ENCODE data around the gene NEK4. TPM values are rescaled to one million over a fixed set of nuclear protein-coding genes. Genes with fewer than 3 reads are reported as not detected.

The NEK4 gene
- total and polyA plus RNA-seq, 2 of the 13 experiments (the other 11 are each of a cell fraction or from before 2014, with no cell fraction given) = 16.5 to 38.0 TPM

GRCh38 chr3:52705688-52706686 lies 64.8 kb downstream of the NEK4 start, which contains the start of the genes GLT8D1 and SPCS1 (continued):
- TF ChIP-seq ZNF790 (CRISPR knock-in tag; IDR thresholded peaks at IDR 0.05; ENCODE audit: borderline replicate concordance) = peak; percentile 50; the same call in 1 of the 2 replicates
- TF ChIP-seq ZNF33B (CRISPR knock-in tag; IDR thresholded peaks at IDR 0.05) = peak; percentile 55; the same call in 1 of the 2 replicates
- TF ChIP-seq CCDC6 (CRISPR knock-in tag; IDR thresholded peaks at IDR 0.05) = no peak; the same call in none of the 2 replicates
- peak; percentile 94 for TF ChIP-seq KMT2B (CRISPR knock-in tag; IDR thresholded peaks at IDR 0.05)
- peak; percentile 90; the same call in 1 of the 2 replicates for TF ChIP-seq CENPT (CRISPR knock-in tag; IDR thresholded peaks at IDR 0.05; ENCODE audit: low read depth)
- TF ChIP-seq KAT2B (IDR thresholded peaks at IDR 0.05; ENCODE audit: borderline replicate concordance, low read depth, low read length) = no peak
- TF ChIP-seq ATRX (CRISPR knock-in tag; IDR thresholded peaks at IDR 0.05; ENCODE audit: borderline replicate concordance) = no peak
- TF ChIP-seq ATAD3A (CRISPR knock-in tag; IDR thresholded peaks at IDR 0.05) = no peak
- TF ChIP-seq, protein P1, sequence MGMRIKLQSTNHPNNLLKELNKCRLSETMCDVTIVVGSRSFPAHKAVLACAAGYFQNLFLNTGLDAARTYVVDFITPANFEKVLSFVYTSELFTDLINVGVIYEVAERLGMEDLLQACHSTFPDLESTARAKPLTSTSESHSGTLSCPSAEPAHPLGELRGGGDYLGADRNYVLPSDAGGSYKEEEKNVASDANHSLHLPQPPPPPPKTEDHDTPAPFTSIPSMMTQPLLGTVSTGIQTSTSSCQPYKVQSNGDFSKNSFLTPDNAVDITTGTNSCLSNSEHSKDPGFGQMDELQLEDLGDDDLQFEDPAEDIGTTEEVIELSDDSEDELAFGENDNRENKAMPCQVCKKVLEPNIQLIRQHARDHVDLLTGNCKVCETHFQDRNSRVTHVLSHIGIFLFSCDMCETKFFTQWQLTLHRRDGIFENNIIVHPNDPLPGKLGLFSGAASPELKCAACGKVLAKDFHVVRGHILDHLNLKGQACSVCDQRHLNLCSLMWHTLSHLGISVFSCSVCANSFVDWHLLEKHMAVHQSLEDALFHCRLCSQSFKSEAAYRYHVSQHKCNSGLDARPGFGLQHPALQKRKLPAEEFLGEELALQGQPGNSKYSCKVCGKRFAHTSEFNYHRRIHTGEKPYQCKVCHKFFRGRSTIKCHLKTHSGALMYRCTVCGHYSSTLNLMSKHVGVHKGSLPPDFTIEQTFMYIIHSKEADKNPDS (CRISPR knock-in tag; IDR thresholded peaks at IDR 0.05) = no peak
- no peak for TF ChIP-seq KDM5B (CRISPR knock-in tag; IDR thresholded peaks at IDR 0.05; ENCODE audit: borderline replicate concordance)
- TF ChIP-seq, protein P2, sequence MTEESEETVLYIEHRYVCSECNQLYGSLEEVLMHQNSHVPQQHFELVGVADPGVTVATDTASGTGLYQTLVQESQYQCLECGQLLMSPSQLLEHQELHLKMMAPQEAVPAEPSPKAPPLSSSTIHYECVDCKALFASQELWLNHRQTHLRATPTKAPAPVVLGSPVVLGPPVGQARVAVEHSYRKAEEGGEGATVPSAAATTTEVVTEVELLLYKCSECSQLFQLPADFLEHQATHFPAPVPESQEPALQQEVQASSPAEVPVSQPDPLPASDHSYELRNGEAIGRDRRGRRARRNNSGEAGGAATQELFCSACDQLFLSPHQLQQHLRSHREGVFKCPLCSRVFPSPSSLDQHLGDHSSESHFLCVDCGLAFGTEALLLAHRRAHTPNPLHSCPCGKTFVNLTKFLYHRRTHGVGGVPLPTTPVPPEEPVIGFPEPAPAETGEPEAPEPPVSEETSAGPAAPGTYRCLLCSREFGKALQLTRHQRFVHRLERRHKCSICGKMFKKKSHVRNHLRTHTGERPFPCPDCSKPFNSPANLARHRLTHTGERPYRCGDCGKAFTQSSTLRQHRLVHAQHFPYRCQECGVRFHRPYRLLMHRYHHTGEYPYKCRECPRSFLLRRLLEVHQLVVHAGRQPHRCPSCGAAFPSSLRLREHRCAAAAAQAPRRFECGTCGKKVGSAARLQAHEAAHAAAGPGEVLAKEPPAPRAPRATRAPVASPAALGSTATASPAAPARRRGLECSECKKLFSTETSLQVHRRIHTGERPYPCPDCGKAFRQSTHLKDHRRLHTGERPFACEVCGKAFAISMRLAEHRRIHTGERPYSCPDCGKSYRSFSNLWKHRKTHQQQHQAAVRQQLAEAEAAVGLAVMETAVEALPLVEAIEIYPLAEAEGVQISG (CRISPR knock-in tag; IDR thresholded peaks at IDR 0.05) = peak; percentile 93
- no peak for TF ChIP-seq TCF12 (IDR thresholded peaks at IDR 0.05)
- TF ChIP-seq TCF12 (CRISPR knock-in tag; IDR thresholded peaks at IDR 0.05) = no peak
- no peak; the same call in 1 of the 2 replicates for TF ChIP-seq ZNF773 (CRISPR knock-in tag; IDR thresholded peaks at IDR 0.05; ENCODE audit: borderline replicate concordance)
- TF ChIP-seq ELF3 (CRISPR knock-in tag; IDR thresholded peaks at IDR 0.05) = no peak
- 0 out of 2 replicates have a peak, but pooled peaks have one; percentile 90 for TF ChIP-seq KLF13 (CRISPR knock-in tag; IDR thresholded peaks at IDR 0.05)
- no peak for TF ChIP-seq AGO1 (IDR thresholded peaks at IDR 0.05; ENCODE audit: low read depth, low read length, poor library complexity, severe bottlenecking)
- TF ChIP-seq SIX1 (CRISPR knock-in tag; IDR thresholded peaks at IDR 0.05; ENCODE audit: borderline replicate concordance) = no peak
- TF ChIP-seq ZNF18 (CRISPR knock-in tag; IDR thresholded peaks at IDR 0.05; ENCODE audit: insufficient replicate concordance) = no peak
- TF ChIP-seq HOXD1 (CRISPR knock-in tag; IDR thresholded peaks at IDR 0.05) = peak; percentile 44; the same call in 1 of the 2 replicates
- TF ChIP-seq SP5 (CRISPR knock-in tag; IDR thresholded peaks at IDR 0.05; ENCODE audit: borderline replicate concordance, low read depth) = no peak
- TF ChIP-seq ZNF644 (CRISPR knock-in tag; IDR thresholded peaks at IDR 0.05; ENCODE audit: low read depth) = no peak
- TF ChIP-seq SRSF9 (IDR thresholded peaks at IDR 0.05; ENCODE audit: borderline replicate concordance, insufficient read depth, low read depth, low read length, poor library complexity, severe bottlenecking) = no peak

Data from HepG2 (cell line).